Osteocyte (in vitro differentiated cells): ENCODE data around the gene TPH2. TPM values are rescaled to one million over a fixed set of nuclear protein-coding genes. Genes with fewer than 3 reads are reported as not detected.

Source experiments
- DNase-seq: peaks from one replicate; pipeline ENCODE4 v3.0.0; 2021; ENCODE audit warnings: mixed read lengths; ENCODE audit not compliant: unreplicated experiment; ENCODE audit errors: extremely low spot score
- H3K27ac Mint-ChIP-seq: one replicate; pipeline ENCODE4 v1.8.0; 2021; ENCODE audit warnings: mild to moderate bottlenecking, mixed read lengths; ENCODE audit not compliant: unreplicated experiment
- H3K27me3 Mint-ChIP-seq: one replicate; pipeline ENCODE4 v1.8.0; 2021; ENCODE audit warnings: mixed read lengths; ENCODE audit not compliant: unreplicated experiment
- H3K36me3 Mint-ChIP-seq: one replicate; pipeline ENCODE4 v1.8.0; 2021; ENCODE audit warnings: mixed read lengths; ENCODE audit not compliant: unreplicated experiment
- H3K4me1 Mint-ChIP-seq: one replicate; pipeline ENCODE4 v1.8.0; 2021; ENCODE audit warnings: mixed read lengths; ENCODE audit not compliant: unreplicated experiment
- H3K4me3 Mint-ChIP-seq: one replicate; pipeline ENCODE4 v1.8.0; 2021; ENCODE audit warnings: mild to moderate bottlenecking, moderate library complexity, mixed read lengths; ENCODE audit not compliant: unreplicated experiment
- H3K9me3 Mint-ChIP-seq: one replicate; pipeline ENCODE4 v1.8.0; 2021; ENCODE audit warnings: mixed read lengths; ENCODE audit not compliant: unreplicated experiment
- CTCF ChIP-seq: fragments of 200-600 bp; sonication (generic); IDR thresholded peaks from 2 replicates; pipeline ENCODE4 v1.5.0; 2021; ENCODE audit warnings: antibody characterized with exemption, mild to moderate bottlenecking, moderate library complexity
- total RNA-seq: library from RNA; stranded (reverse); gene quantifications from 2 replicates; pipeline ENCODE4 v1.2.1, GENCODE V29; 2021

TPH2 gene
- total RNA-seq, 1 donor from 2014 or later = not detected

- no peak for TF ChIP-seq CTCF
Observed at GRCh38 chr12:72015895-72016294, 77.2 kb downstream of the TPH2 start.

GRCh38 chr12:72017054-72017651, 78.5 kb downstream of the TPH2 start:
- DNase-seq = peak; percentile 87
- no peak overlapping the region for H3K4me3 Mint-ChIP-seq
- peak; percentile 85 for TF ChIP-seq CTCF
- H3K36me3 Mint-ChIP-seq = no peaks in the 10 kb centered on the region
- no peaks in the 10 kb centered on the region for H3K4me1 Mint-ChIP-seq
- H3K9me3 Mint-ChIP-seq = no peaks in the 10 kb centered on the region
- peaks cover 15% of the 10 kb centered on the region for H3K27me3 Mint-ChIP-seq
- no peak overlapping the region for H3K27ac Mint-ChIP-seq

More at GRCh38 chr12:72015895-72016294, 77.2 kb downstream of the TPH2 start:
- no peaks in the 10 kb centered on the region for H3K9me3 Mint-ChIP-seq
- no peaks in the 10 kb centered on the region for H3K4me1 Mint-ChIP-seq
- peaks cover 15% of the 10 kb centered on the region for H3K27me3 Mint-ChIP-seq
- no peak for DNase-seq
- H3K4me3 Mint-ChIP-seq = no peak overlapping the region
- H3K36me3 Mint-ChIP-seq = no peaks in the 10 kb centered on the region
- H3K27ac Mint-ChIP-seq = no peak overlapping the region

- no peaks in the 10 kb centered on the region for H3K9me3 Mint-ChIP-seq
- no peak overlapping the region for H3K4me3 Mint-ChIP-seq
- no peaks in the 10 kb centered on the region for H3K4me1 Mint-ChIP-seq
- no peak overlapping the region for H3K27ac Mint-ChIP-seq
- H3K27me3 Mint-ChIP-seq = peaks cover 15% of the 10 kb centered on the region
- TF ChIP-seq CTCF = no peak
- no peak for DNase-seq
- no peaks in the 10 kb centered on the region for H3K36me3 Mint-ChIP-seq
Observed at GRCh38 chr12:72018036-72018435, 79.4 kb downstream of the TPH2 start.

GRCh38 chr12:72024613-72025012, 86.0 kb downstream of the TPH2 start:
- no peak for TF ChIP-seq CTCF
- H3K27me3 Mint-ChIP-seq = peaks cover 12% of the 10 kb centered on the region

GRCh38 chr12:72025524-72025923, 86.9 kb downstream of the TPH2 start:
- no peaks in the 10 kb centered on the region for H3K9me3 Mint-ChIP-seq
- peaks cover 9% of the 10 kb centered on the region for H3K27me3 Mint-ChIP-seq
- no peak overlapping the region for H3K4me3 Mint-ChIP-seq
- H3K36me3 Mint-ChIP-seq = no peaks in the 10 kb centered on the region
- H3K27ac Mint-ChIP-seq = no peak overlapping the region
- no peak for TF ChIP-seq CTCF
- DNase-seq = no peak
- no peaks in the 10 kb centered on the region for H3K4me1 Mint-ChIP-seq

More at GRCh38 chr12:72024613-72025012, 86.0 kb downstream of the TPH2 start:
- Mint-ChIP-seq H3K36me3 (no peaks in the 10 kb centered on the region), H3K27ac (no peak overlapping the region), H3K4me1 (no peaks in the 10 kb centered on the region), H3K4me3 (no peak overlapping the region), H3K9me3 (no peaks in the 10 kb centered on the region)
- DNase-seq = no peak
